Naive thymus-derived CD4-positive, alpha-beta T cell (primary cell): ENCODE results near the gene VAV3. TPM values are rescaled to one million over a fixed set of nuclear protein-coding genes. Genes with fewer than 3 reads are reported as not detected.

Experiments
- ATAC-seq: fragments of 150-1000 bp; cut with Tn5 transposase; 2 replicates; pipeline ENCODE4 v1.10.0; 2021; ENCODE audit warnings: mild to moderate bottlenecking, moderate library complexity
- CTCF ChIA-PET: fragments of 350-600 bp; sonication (Branson Sonifier 250); formaldehyde crosslinking; loops from one replicate; lab custom pipeline; 2021; ENCODE audit warnings: antibody characterized with exemption; lab: Charles Lee
- POLR2A ChIA-PET: fragments of 350-600 bp; sonication (Branson Sonifier 250); formaldehyde crosslinking; loops from one replicate; lab custom pipeline; 2021; ENCODE audit warnings: antibody characterized with exemption, inconsistent platforms; lab: Charles Lee
- DNase-seq, 9 donors: peaks; one replicate each; pipeline versions ENCODE4 v3.0.0 to v3.0.0-alpha.2; 2020 to 2022; ENCODE audit warnings: mixed read lengths in 1 of 9
- H3K27ac ChIP-seq: one replicate; pipeline ENCODE4 v1.7.0; 2013; ENCODE audit warnings: mild to moderate bottlenecking, low read depth, low read length, moderate library complexity
- H3K27me3 ChIP-seq, 2 donors: one replicate each; pipeline ENCODE4 v1.7.0; 2013; ENCODE audit warnings: low read length in 2 of 2, mild to moderate bottlenecking in 2 of 2, moderate library complexity in 2 of 2; ENCODE audit not compliant: control insufficient read depth in 2 of 2, insufficient read depth in 2 of 2
- H3K36me3 ChIP-seq, 3 experiments: 1 replicate in 2 of 3; 2 replicates in 1 of 3; pipeline ENCODE4 v1.7.0; 2013; ENCODE audit warnings: low read length in 3 of 3, mild to moderate bottlenecking in 3 of 3, moderate library complexity in 1 of 3; ENCODE audit not compliant: insufficient read depth in 3 of 3, control insufficient read depth in 2 of 3
- H3K4me1 ChIP-seq, 2 donors: one replicate each; pipeline ENCODE4 v1.7.0; 2013; ENCODE audit warnings: low read length in 2 of 2, mild to moderate bottlenecking in 2 of 2, moderate library complexity in 1 of 2; ENCODE audit not compliant: control insufficient read depth in 2 of 2, insufficient read depth in 2 of 2
- H3K4me3 ChIP-seq: 2 replicates; pipeline ENCODE4 v1.7.0; 2013; ENCODE audit warnings: mild to moderate bottlenecking, low read length
- H3K9me3 ChIP-seq, 3 experiments: 1 replicate in 2 of 3; 2 replicates in 1 of 3; pipeline ENCODE4 v1.7.0; 2013; ENCODE audit warnings: low read length in 3 of 3; ENCODE audit not compliant: control insufficient read depth in 2 of 3
- H3K27ac Mint-ChIP-seq, 9 donors: one replicate each; pipeline ENCODE4 v1.8.0; 2020 to 2022; ENCODE audit warnings: mixed read lengths in 9 of 9, mild to moderate bottlenecking in 8 of 9, moderate library complexity in 5 of 9, inconsistent platforms in 2 of 9
- H3K27me3 Mint-ChIP-seq, 5 donors: one replicate each; pipeline ENCODE4 v1.8.0; 2021 to 2022; ENCODE audit warnings: mixed read lengths in 5 of 5, mild to moderate bottlenecking in 1 of 5
- H3K36me3 Mint-ChIP-seq, 5 donors: one replicate each; pipeline ENCODE4 v1.8.0; 2020 to 2022; ENCODE audit warnings: mixed read lengths in 5 of 5, mild to moderate bottlenecking in 3 of 5, inconsistent platforms in 1 of 5
- H3K4me1 Mint-ChIP-seq, 7 donors: one replicate each; pipeline ENCODE4 v1.8.0; 2020 to 2022; ENCODE audit warnings: mixed read lengths in 7 of 7, mild to moderate bottlenecking in 3 of 7, inconsistent platforms in 1 of 7
- H3K4me3 Mint-ChIP-seq, 10 donors: one replicate each; pipeline ENCODE4 v1.8.0; 2020 to 2022; ENCODE audit warnings: mild to moderate bottlenecking in 10 of 10, mixed read lengths in 10 of 10, moderate library complexity in 6 of 10, inconsistent platforms in 2 of 10
- H3K9me3 Mint-ChIP-seq, 11 donors: one replicate each; pipeline ENCODE4 v1.8.0; 2020 to 2022; ENCODE audit warnings: mixed read lengths in 11 of 11, mild to moderate bottlenecking in 4 of 11, inconsistent platforms in 1 of 11, moderate library complexity in 1 of 11
- intact Hi-C, 2 donors: fragments of 100-400 bp; cut with micrococcal nuclease; formaldehyde crosslinking; loops; one replicate each; pipeline ENCODE4 v1.15.1; 2023
- polyA plus RNA-seq, 2 donors: library from polyadenylated mRNA; unstranded; fragments of 300-500 nt; fragmentation: Illumina TruSeq; gene quantifications; one replicate each; pipeline ENCODE4 v1.2.3, GENCODE V29; 2021
- total RNA-seq, 6 experiments: library from RNA in 5 of 6; stranded (reverse) in 5 of 6; gene quantifications; 1 replicate in 5 of 6; 2 replicates in 1 of 6; pipeline ENCODE4 v1.2.3 and lab custom pipeline; 2021 to 2026

Gene VAV3
- total and polyA plus RNA-seq, 7 experiments from 2014 or later, result 1.3 to 23.2 (median 2.7) TPM

GRCh38 chr1:107559881-107560280 lies 405.1 kb downstream of the VAV3 start:
- Histone ChIP-seq H3K27ac (no peak overlapping the region), H3K36me3 (no peaks in the 10 kb centered on the region), H3K4me3 (no peak overlapping the region), H3K9me3 (no peaks in the 10 kb centered on the region), H3K27me3 (no peaks in the 10 kb centered on the region), H3K4me1 (no peaks in the 10 kb centered on the region)
- no peaks in the 10 kb centered on the region for H3K9me3 Mint-ChIP-seq
- no peaks in the 10 kb centered on the region for H3K36me3 Mint-ChIP-seq
- intact Hi-C loops, result no loop called here
- no peak overlapping the region for H3K4me3 Mint-ChIP-seq
- H3K27ac Mint-ChIP-seq, result no peak overlapping the region
- DNase-seq (no peak), ATAC-seq (no peak)
- CTCF ChIA-PET, result no interaction called here
- no peaks in the 10 kb centered on the region for H3K27me3 Mint-ChIP-seq
- H3K4me1 Mint-ChIP-seq, result no peaks in the 10 kb centered on the region
- POLR2A ChIA-PET, result no interaction called here

GRCh38 chr1:107557095-107557494 lies 407.9 kb downstream of the VAV3 start:
- intact Hi-C loops, result no loop called here
- Mint-ChIP-seq H3K27me3 (peaks cover 0 to 6% (median 0%) of the 10 kb centered on the region in 5 donors), H3K36me3 (no peaks in the 10 kb centered on the region), H3K9me3 (peaks cover 0 to 3% (median 0%) of the 10 kb centered on the region in 11 donors), H3K4me3 (no peak overlapping the region), H3K4me1 (no peaks in the 10 kb centered on the region), H3K27ac (no peak overlapping the region)
- Histone ChIP-seq H3K4me1 (no peaks in the 10 kb centered on the region), H3K36me3 (no peaks in the 10 kb centered on the region), H3K9me3 (no peaks in the 10 kb centered on the region), H3K27me3 (no peaks in the 10 kb centered on the region), H3K4me3 (no peak overlapping the region), H3K27ac (no peak overlapping the region)
- ChIA-PET POLR2A (no interaction called here), CTCF (no interaction called here)
- ATAC-seq, result no peak
- DNase-seq, result no peak

DNA sequence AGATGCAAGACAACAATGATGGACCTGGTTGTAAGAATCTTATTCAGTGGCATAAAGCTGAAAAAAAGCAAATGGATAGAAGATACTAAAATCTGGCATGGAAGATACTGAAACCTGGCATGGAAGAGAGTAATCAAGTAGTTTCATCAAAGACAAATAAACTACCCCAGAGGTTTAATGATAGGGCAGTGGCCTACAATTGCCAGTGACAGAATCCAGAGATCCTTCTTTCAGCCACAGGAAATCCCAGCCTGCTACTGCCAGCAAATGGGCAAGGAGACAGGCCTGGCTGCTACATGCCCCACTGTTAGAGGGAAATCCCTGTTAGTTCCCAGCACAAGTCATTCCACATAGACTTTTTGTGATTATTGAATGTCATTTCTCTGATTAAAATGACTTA lies 409.4 kb downstream of the VAV3 start:
- no peak for ATAC-seq
- no peaks in the 10 kb centered on the region for H3K4me1 ChIP-seq
- no peak overlapping the region for H3K27ac ChIP-seq
- intact Hi-C loops, result no loop called here
- no peaks in the 10 kb centered on the region for H3K36me3 Mint-ChIP-seq
- no peak overlapping the region for H3K4me3 Mint-ChIP-seq
- no peaks in the 10 kb centered on the region for H3K9me3 ChIP-seq
- ChIA-PET POLR2A (no interaction called here), CTCF (no interaction called here)
- H3K9me3 Mint-ChIP-seq, result peaks cover 0 to 3% (median 0%) of the 10 kb centered on the region in 11 donors
- H3K4me3 ChIP-seq, result no peak overlapping the region
- H3K27me3 ChIP-seq, result no peaks in the 10 kb centered on the region
- no peaks in the 10 kb centered on the region for H3K4me1 Mint-ChIP-seq
- H3K27me3 Mint-ChIP-seq, result peaks cover 0 to 6% (median 0%) of the 10 kb centered on the region in 5 donors
- no peaks in the 10 kb centered on the region for H3K36me3 ChIP-seq
- DNase-seq, result no peak
- no peak overlapping the region for H3K27ac Mint-ChIP-seq

GRCh38 chr1:107552781-107553180 lies 412.2 kb downstream of the VAV3 start:
- Mint-ChIP-seq H3K36me3 (no peaks in the 10 kb centered on the region), H3K27me3 (peaks cover 0 to 6% (median 0%) of the 10 kb centered on the region in 5 donors), H3K27ac (no peak overlapping the region), H3K9me3 (peaks cover 0 to 3% (median 0%) of the 10 kb centered on the region in 11 donors), H3K4me1 (no peaks in the 10 kb centered on the region), H3K4me3 (no peak overlapping the region)
- CTCF ChIA-PET, result no interaction called here
- Histone ChIP-seq H3K27me3 (no peaks in the 10 kb centered on the region), H3K9me3 (no peaks in the 10 kb centered on the region), H3K4me1 (no peaks in the 10 kb centered on the region), H3K4me3 (no peak overlapping the region), H3K36me3 (no peaks in the 10 kb centered on the region), H3K27ac (no peak overlapping the region)
- intact Hi-C loops, result no loop called here
- POLR2A ChIA-PET, result no interaction called here
- ATAC-seq (no peak), DNase-seq (no peak)

DNA sequence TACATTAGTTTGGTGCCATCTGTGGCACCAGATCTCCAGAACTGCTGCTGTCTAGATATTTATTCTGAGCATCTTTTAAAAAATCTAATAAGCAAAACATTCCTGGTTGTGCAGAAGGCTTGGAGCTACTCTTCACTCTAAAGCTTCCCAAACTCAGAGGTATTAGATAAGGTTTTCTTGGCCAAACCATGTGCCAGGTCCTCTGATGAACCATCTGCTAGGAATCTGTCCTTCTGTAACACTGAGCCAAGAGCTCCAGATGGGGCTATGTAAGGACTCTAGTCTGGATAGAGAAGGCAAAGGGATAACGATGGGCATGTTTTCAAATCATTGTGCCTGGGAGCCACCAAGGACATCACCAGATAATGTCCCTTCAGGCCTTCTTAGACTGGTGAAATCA lies 413.5 kb downstream of the VAV3 start:
- peaks cover 0 to 6% (median 0%) of the 10 kb centered on the region in 5 donors for H3K27me3 Mint-ChIP-seq
- H3K9me3 Mint-ChIP-seq, result peaks cover 0 to 3% (median 0%) of the 10 kb centered on the region in 11 donors
- H3K4me3 ChIP-seq, result no peak overlapping the region
- no peaks in the 10 kb centered on the region for H3K36me3 Mint-ChIP-seq
- H3K4me1 Mint-ChIP-seq, result no peaks in the 10 kb centered on the region
- H3K9me3 ChIP-seq, result no peaks in the 10 kb centered on the region
- ChIA-PET CTCF (no interaction called here), POLR2A (no interaction called here)
- no peaks in the 10 kb centered on the region for H3K27me3 ChIP-seq
- ATAC-seq, result no peak
- no peak overlapping the region for H3K27ac Mint-ChIP-seq
- no peaks in the 10 kb centered on the region for H3K36me3 ChIP-seq
- no peak overlapping the region for H3K27ac ChIP-seq
- no peak for DNase-seq
- no peak overlapping the region for H3K4me3 Mint-ChIP-seq
- intact Hi-C loops, result no loop called here
- no peaks in the 10 kb centered on the region for H3K4me1 ChIP-seq

DNA sequence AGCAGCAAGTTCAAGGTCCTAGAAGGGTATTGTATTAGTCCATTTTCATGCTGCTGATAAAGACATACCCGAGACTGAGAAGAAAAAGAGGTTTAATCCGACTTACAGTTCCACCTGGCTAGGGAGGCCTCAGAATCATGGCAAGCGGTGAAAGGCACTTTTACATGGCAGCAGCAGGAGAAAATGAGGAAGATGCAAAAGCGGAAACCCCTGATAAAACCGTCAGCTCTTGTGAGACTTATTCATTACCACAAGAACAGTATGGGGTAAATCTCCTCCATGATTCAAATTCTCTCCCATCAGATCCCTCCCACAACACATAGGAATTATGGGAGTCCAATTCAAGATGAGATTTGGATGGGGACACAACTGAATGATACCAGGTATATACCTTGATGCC lies 414.6 kb downstream of the VAV3 start:
- H3K36me3 Mint-ChIP-seq, result no peaks in the 10 kb centered on the region

GRCh38 chr1:107549152-107549810 lies 415.7 kb downstream of the VAV3 start:
- H3K4me3 Mint-ChIP-seq, result no peak overlapping the region
- ChIA-PET CTCF (no interaction called here), POLR2A (no interaction called here)
- intact Hi-C loops, result no loop called here
- Histone ChIP-seq H3K9me3 (no peaks in the 10 kb centered on the region), H3K4me1 (no peaks in the 10 kb centered on the region), H3K27ac (no peak overlapping the region), H3K27me3 (no peaks in the 10 kb centered on the region), H3K4me3 (no peak overlapping the region), H3K36me3 (no peaks in the 10 kb centered on the region)
- H3K36me3 Mint-ChIP-seq, result no peaks in the 10 kb centered on the region
- ATAC-seq (no peak), DNase-seq (no peak)
- peaks cover 0 to 4% (median 0%) of the 10 kb centered on the region in 5 donors for H3K27me3 Mint-ChIP-seq
- no peaks in the 10 kb centered on the region for H3K4me1 Mint-ChIP-seq
- no peak overlapping the region for H3K27ac Mint-ChIP-seq
- H3K9me3 Mint-ChIP-seq, result no peaks in the 10 kb centered on the region

More for the DNA sequence above, 414.6 kb downstream of the VAV3 start:
- Mint-ChIP-seq H3K4me3 (no peak overlapping the region), H3K27me3 (peaks cover 0 to 6% (median 0%) of the 10 kb centered on the region in 5 donors), H3K4me1 (no peaks in the 10 kb centered on the region), H3K27ac (no peak overlapping the region), H3K9me3 (peaks cover 0 to 3% (median 0%) of the 10 kb centered on the region in 11 donors)
- Histone ChIP-seq H3K4me3 (no peak overlapping the region), H3K4me1 (no peaks in the 10 kb centered on the region), H3K27me3 (no peaks in the 10 kb centered on the region), H3K27ac (no peak overlapping the region), H3K36me3 (no peaks in the 10 kb centered on the region), H3K9me3 (no peaks in the 10 kb centered on the region)
- DNase-seq, result no peak
- ChIA-PET CTCF (no interaction called here), POLR2A (no interaction called here)
- no peak for ATAC-seq
- intact Hi-C loops, result no loop called here
